ENCODE data around the gene FNDC1.

FNDC1 gene

DNA sequence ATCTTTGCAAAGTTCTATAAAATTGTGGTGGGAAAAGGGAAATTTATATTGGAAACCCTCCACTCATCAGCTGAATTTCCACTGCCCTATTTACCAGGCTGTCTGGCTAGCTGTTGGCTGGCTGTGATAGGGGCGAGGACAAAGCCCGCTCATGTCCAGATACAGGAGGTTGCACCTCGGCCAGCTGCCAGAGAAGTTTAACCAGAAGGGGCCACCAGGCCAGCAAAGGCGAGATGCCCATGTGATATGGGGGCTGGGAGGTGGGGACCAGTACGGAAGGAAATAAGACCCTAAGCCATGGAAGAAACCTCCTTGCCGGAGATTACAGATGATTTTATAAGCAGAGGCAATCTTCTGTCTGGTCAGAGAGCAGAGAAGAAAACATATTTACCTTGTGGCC, 143.8 kb downstream of the FNDC1 start:
- no peak for DNase-seq

DNA sequence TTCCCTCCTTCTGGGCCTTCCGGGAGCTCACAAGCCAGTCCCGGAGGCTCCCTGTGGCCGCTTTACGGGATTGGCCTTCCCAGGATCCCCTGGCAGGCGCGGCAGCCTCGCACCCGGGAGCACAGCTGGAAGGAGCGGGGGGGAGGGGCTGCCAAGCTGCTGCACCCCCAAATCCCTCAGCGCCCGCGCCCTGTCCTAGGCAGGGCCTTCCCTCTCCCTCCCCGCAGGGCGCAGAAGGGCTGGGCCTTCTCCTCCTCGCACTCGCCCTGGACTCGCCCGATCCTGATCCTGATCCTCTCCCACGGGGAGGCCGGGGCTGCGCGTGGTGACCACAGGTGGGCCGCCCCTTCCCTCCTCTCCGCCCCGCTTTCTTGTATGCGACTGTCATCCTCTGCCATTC, 146.4 kb downstream of the FNDC1 start:
- no peak for DNase-seq

DNA sequence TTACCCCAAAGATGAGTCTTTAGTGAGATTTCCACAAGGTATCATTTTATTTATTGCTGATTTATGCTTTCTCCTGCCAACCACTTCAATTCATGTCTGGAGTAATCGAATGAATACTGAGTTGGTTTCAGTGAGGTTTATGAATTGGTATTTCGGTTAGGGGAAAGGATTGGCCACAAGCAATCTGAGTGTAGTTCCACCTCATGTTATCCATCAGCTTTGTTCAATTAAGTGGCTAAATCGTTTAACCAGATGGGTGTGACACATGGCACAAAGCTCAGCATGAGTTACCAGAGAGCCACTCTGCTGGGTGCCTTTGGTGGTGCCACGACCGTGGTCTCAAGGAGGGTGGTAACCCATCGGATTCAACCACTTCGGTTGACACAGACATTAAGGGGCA, 148.2 kb downstream of the FNDC1 start:
- DNase-seq = no peak

DNA sequence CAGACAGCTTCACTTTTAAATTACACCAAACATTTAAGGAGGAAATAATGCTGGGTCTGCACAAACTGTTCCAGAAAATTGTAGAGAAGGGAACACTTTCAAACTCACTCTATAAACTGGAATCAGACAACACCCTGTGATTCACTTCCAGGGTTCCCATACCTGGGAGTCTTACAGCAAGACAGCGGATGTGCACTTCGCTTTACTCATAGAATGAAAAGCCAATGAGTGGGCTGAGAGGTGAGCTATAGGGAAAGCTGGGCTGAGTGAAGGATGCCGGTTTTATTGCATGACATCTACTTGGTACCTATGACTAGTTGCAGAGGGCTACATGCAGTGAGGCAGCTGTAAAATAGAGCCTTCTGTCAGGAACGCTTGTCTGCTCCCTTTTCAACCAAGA, 152.1 kb downstream of the FNDC1 start:
- DNase-seq = no peak

All from activated naive CD4-positive, alpha-beta T cell treated with anti-CD3 and anti-CD28 coated beads, Interleukin-2, amount 50 U/mL, for 16 hours (primary cell).